Panc1 (cell line): ENCODE measurements around the gene PKP2.

Source experiments
- POLR2AphosphoS5 ChIP-seq: IDR thresholded peaks from 2 replicates; pipeline ENCODE4 v1.6.1; 2012; ENCODE audit warnings: mild to moderate bottlenecking, low read depth, low read length, moderate library complexity
- TF ChIP-seq, protein P1 (sequence below): fragments of 450-650 bp; IDR thresholded peaks from 2 replicates; pipeline ENCODE4 v1.5.1; 2017; ENCODE audit warnings: mild to moderate bottlenecking

DNA sequence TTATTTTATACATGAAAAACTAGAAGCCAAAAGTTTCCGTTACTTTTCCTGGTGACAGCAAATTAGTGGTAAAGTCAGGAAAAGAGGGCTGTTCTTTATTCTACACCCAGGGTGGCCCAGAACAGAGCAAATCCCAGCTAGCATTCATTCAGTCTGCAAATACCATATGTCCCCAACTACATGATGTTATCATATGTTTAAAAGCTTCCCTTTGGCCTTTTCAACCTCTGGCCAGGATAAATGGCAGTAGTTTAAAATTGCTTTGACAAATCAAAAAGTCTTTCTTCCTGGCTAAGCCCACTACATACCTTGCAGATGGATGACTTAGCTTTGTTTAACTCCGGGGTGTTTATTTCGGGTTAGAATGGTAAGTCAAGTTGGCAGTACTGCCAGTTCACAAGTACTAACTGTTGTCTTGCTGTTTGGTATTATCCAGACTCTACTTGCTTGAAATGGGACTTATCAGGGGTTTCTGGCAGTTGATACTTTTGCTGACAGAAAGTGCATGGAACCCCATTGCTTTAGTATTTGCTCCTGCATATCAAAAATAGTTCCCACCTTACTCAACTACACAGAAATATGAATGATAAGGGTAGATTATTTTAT, 69.7 kb downstream of the PKP2 start:
- TF ChIP-seq, protein P1, sequence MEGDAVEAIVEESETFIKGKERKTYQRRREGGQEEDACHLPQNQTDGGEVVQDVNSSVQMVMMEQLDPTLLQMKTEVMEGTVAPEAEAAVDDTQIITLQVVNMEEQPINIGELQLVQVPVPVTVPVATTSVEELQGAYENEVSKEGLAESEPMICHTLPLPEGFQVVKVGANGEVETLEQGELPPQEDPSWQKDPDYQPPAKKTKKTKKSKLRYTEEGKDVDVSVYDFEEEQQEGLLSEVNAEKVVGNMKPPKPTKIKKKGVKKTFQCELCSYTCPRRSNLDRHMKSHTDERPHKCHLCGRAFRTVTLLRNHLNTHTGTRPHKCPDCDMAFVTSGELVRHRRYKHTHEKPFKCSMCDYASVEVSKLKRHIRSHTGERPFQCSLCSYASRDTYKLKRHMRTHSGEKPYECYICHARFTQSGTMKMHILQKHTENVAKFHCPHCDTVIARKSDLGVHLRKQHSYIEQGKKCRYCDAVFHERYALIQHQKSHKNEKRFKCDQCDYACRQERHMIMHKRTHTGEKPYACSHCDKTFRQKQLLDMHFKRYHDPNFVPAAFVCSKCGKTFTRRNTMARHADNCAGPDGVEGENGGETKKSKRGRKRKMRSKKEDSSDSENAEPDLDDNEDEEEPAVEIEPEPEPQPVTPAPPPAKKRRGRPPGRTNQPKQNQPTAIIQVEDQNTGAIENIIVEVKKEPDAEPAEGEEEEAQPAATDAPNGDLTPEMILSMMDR = no peak
- TF ChIP-seq POLR2AphosphoS5 = no peak
